HCT116 (cell line): ENCODE measurements around the gene MSLN.

Experiments
- EZH2 ChIP-seq: fragments of 200-600 bp; sonication (generic); IDR thresholded peaks from 2 replicates; pipeline ENCODE4 v1.6.1; 2017; ENCODE audit warnings: antibody characterized with exemption, mixed run types
- SP1 ChIP-seq: IDR thresholded peaks from 2 replicates; pipeline ENCODE4 v1.6.1; 2012; ENCODE audit warnings: low read depth
- SRF ChIP-seq: IDR thresholded peaks from 2 replicates; pipeline ENCODE4 v1.6.1; 2012; ENCODE audit warnings: low read depth

DNA sequence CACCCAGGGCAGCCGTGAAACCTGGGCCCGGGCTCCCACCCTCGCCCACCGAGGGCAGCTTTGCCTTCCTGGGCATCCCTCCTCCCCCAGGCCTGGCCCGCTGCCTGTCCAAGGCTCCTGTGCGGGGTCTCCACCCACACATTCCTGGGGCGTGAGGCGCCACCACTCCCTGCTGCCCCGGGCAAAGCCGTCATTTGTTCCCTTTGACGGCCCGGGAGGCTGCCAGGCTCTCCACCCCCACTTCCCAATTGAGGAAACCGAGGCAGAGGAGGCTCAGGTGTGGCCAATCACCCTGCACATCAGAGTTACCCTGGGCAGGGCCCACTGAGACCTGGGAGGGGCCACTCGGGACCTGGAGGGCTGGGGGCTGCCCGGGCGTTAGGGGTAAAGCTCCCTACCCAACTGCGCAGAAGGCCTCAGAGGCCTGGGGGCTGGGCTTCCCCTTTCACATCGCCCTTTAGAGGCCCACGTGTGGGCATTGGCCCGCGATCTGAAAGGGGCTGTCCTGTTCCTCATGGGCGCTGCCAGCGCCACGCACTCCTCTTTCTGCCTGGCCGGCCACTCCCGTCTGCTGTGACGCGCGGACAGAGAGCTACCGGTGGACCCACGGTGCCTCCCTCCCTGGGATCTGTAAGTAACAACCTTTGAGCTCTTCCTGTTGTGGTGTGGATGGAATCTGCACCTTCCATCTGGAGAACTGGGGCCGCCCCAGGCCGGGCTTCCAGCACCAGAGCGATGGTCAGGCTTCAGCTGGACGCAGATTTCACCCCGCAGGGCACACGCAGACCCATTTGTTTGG lies at the start of gene MSLN:
- TF ChIP-seq SRF (no peak), SP1 (no peak), EZH2 (no peak)
